ENCODE results near the gene SMIM33. TPM values are rescaled to one million over a fixed set of nuclear protein-coding genes. Genes with fewer than 3 reads are reported as not detected.

The SMIM33 gene
- total and polyA plus RNA-seq, 10 of the 15 experiments (the other 5 are each of a cell fraction or from before 2014, with no cell fraction given): 0.03 to 0.25 (median 0.07) TPM; not detected in 4

- TF ChIP-seq ZBTB40 (IDR thresholded peaks at IDR 0.05; ENCODE audit: borderline replicate concordance) (no peak; the same call in 1 of the 2 replicates), SIX5 (IDR thresholded peaks at IDR 0.05; ENCODE audit: low read depth, low read length, severe bottlenecking) (no peak), SREBF1 (IDR thresholded peaks at IDR 0.05; ENCODE audit: low read length) (no peak), RFX5 (IDR thresholded peaks at IDR 0.05; ENCODE audit: low read depth, low read length) (no peak), BACH1 (IDR thresholded peaks at IDR 0.05; ENCODE audit: borderline replicate concordance) (peak; percentile 89), GATAD2B (conservative IDR thresholded peaks at IDR 0.05; ENCODE audit: low read depth) (peak; percentile 94), STAT1 (conservative IDR thresholded peaks at IDR 0.05) (no peak), RUNX3 (IDR thresholded peaks at IDR 0.05; ENCODE audit: low read length) (peak; percentile 57), SREBF2 (IDR thresholded peaks at IDR 0.05; ENCODE audit: low read length) (no peak), CHD2 (IDR thresholded peaks at IDR 0.05; ENCODE audit: borderline replicate concordance, low read depth, low read length) (0 out of 2 replicates have a peak, but pooled peaks have one; percentile 14), SMAD5 (IDR thresholded peaks at IDR 0.05; ENCODE audit: low read depth) (no peak), MTA2 (IDR thresholded peaks at IDR 0.05; ENCODE audit: low read depth) (peak; percentile 45; the same call in 1 of the 2 replicates), NRF1 (conservative IDR thresholded peaks at IDR 0.05; ENCODE audit: low read depth, low read length) (no peak), SKIL (IDR thresholded peaks at IDR 0.05; ENCODE audit: low read depth, poor library complexity, severe bottlenecking) (no peak), PML (IDR thresholded peaks at IDR 0.05; ENCODE audit: low read length) (no peak), EGR1 (IDR thresholded peaks at IDR 0.05; ENCODE audit: borderline replicate concordance in 1 of 2, low read depth in 2 of 2, low read length in 2 of 2) (peak in 1 of 2 experiments; percentile 19; a peak in 1 of 3 replicates), HCFC1 (IDR thresholded peaks at IDR 0.05; ENCODE audit: low read length) (0 out of 2 replicates have a peak, but pooled peaks have one; percentile 57), IRF3 (IDR thresholded peaks at IDR 0.05) (no peak), MLLT1 (IDR thresholded peaks at IDR 0.05) (peak; percentile 60), SMC3 (IDR thresholded peaks at IDR 0.05; ENCODE audit: borderline replicate concordance, low read length) (peak; percentile 78), SP1 (IDR thresholded peaks at IDR 0.05; ENCODE audit: low read depth, low read length) (peak; percentile 59), TARDBP (IDR thresholded peaks at IDR 0.05; ENCODE audit: borderline replicate concordance) (no peak)
These were observed 47.1 kb downstream of the SMIM33 start (continued) for GRCh38 chr5:139517683-139518564.

Measured in GM12878 (cell line).